ENCODE measurements around the gene ZMYND8. TPM values are rescaled to one million over a fixed set of nuclear protein-coding genes. Genes with fewer than 3 reads are reported as not detected.
"Not testable (repeated sequence)": the region's sequence is repeated elsewhere in the genome, so short reads cannot be mapped to it uniquely, and the experiment has no call there.

The ZMYND8 gene
- total and polyA plus RNA-seq, 7 donors: 7.8 to 46.0 (median 24.8) TPM

DNA sequence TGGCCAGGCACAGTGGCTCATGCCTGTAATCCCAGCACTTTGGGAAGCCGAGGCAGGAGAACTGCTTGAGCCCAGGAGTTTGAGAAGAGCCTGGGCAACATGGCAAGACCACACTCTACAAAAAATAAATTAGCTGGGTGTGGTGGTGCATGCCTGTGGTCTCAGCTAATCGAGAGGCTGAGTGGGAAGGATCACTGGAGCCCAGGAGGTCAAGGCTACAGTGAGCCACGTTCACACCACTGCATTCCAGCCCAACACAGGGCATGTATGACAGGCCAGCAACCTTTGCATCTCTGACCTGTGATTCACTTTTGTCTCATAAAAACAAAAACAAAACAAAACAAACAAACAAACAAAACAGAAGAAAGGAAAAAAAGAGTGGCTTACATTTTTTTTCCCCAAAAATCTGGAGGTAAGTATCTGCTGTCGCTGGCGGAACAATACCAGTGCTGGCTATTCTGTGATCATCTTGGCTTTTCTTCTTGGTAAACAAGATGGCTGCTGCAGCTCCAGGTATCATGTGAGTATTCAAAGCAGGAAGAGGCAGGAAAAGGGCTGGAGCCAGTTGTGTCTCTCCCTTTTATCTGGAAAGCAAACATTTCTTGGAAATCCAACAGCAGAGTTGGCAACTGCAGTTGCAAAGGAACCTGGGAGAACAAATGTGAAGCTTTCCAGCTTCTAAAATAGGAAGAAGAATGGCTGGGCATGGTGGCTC, 40.4 kb upstream of the ZMYND8 start:
- Histone ChIP-seq H3K27ac (no peak overlapping the region), H3K36me3 (no peaks in the 10 kb centered on the region), H3K27me3 (no peaks in the 10 kb centered on the region), H3K9me3 (no peaks in the 10 kb centered on the region), H3K4me1 (no peaks in the 10 kb centered on the region), H3K4me3 (no peak overlapping the region)
- TF ChIP-seq EP300 (IDR thresholded peaks at IDR 0.05) (no peak), POLR2AphosphoS5 (IDR thresholded peaks at IDR 0.05) (no peak), POLR2A (IDR thresholded peaks at IDR 0.05) (no peak)
- TF ChIP-seq, protein P1, sequence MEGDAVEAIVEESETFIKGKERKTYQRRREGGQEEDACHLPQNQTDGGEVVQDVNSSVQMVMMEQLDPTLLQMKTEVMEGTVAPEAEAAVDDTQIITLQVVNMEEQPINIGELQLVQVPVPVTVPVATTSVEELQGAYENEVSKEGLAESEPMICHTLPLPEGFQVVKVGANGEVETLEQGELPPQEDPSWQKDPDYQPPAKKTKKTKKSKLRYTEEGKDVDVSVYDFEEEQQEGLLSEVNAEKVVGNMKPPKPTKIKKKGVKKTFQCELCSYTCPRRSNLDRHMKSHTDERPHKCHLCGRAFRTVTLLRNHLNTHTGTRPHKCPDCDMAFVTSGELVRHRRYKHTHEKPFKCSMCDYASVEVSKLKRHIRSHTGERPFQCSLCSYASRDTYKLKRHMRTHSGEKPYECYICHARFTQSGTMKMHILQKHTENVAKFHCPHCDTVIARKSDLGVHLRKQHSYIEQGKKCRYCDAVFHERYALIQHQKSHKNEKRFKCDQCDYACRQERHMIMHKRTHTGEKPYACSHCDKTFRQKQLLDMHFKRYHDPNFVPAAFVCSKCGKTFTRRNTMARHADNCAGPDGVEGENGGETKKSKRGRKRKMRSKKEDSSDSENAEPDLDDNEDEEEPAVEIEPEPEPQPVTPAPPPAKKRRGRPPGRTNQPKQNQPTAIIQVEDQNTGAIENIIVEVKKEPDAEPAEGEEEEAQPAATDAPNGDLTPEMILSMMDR (IDR thresholded peaks at IDR 0.05): no peak
- intact Hi-C loops (cut with DNase I): no loop called here
- WGBS, 2 donors: 83 to 92% methylated on average over 5 of the region's 5 CpGs
- DNase-seq: no peak

DNA sequence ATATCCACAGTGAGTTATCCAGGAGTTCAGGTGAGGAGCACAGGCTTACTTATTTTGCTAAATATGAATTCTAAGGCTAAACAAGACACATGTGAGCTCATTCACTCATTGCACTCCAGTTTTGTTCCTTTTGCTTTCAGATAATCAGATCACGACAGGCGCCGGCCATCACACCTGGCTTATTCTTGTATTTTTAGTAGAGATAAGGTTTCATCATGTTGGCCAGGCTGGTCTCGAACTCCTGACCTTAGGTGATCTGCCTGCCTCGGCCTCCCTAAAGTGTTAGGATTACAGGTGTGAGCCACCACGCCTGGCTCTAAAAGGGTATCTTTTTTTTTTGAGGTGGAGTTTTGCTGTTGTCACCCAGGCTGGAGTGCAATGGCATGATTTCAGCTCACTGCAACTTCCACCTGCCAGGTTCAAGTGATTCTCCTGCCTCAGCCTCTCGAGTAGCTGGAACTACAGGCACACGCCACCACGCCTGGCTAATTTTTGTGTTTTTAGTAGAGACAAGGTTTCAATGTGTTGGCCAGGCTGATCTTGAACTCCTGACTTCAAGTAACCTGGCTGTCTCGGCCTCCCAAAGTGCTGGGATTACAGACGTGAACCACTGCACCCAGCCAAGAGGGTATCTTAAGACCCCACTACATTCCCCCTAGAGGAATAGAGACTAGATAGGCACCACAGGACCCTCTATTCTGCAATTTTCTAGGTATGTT, 37.5 kb upstream of the ZMYND8 start:
- H3K36me3 ChIP-seq; H3K27ac ChIP-seq; H3K4me1 ChIP-seq; DNase-seq; H3K9me3 ChIP-seq; intact Hi-C loops (cut with DNase I); H3K4me3 ChIP-seq; H3K27me3 ChIP-seq: not testable (repeated sequence)
- WGBS, 2 donors: 92% methylated on average over 11 of the region's 11 CpGs
- TF ChIP-seq POLR2A (IDR thresholded peaks at IDR 0.05): peak in 1 of 2 donors; percentile 2

DNA sequence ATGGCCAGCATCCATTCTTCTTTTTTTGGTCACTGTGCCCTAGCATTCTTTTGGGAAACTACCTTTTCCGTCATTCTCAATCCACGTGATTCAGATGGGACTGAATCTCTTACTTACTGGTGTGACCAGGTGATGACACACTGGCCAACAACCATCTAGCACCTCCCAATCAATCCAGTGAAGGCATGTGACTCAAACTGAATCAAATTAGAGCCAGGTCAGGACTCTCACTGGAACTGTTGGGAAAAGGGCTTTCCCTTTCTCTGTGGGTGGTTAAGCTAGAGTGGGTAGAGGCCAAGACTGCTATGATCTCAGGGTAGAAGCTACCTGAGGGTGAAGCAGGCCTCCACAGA, 36.2 kb upstream of the ZMYND8 start:
- TF ChIP-seq EP300 (IDR thresholded peaks at IDR 0.05): no peak
- no peak for TF ChIP-seq POLR2A (IDR thresholded peaks at IDR 0.05)
- TF ChIP-seq, protein P1 (IDR thresholded peaks at IDR 0.05): no peak
- no peak for TF ChIP-seq POLR2AphosphoS5 (IDR thresholded peaks at IDR 0.05)
- intact Hi-C loops (cut with DNase I): no loop called here
- Histone ChIP-seq H3K27ac (no peak overlapping the region), H3K36me3 (no peaks in the 10 kb centered on the region), H3K4me3 (no peak overlapping the region), H3K4me1 (no peaks in the 10 kb centered on the region), H3K9me3 (no peaks in the 10 kb centered on the region), H3K27me3 (no peaks in the 10 kb centered on the region)
- WGBS, 2 donors: 92 to 93% methylated on average over 2 of the region's 2 CpGs
- no peak for DNase-seq

DNA sequence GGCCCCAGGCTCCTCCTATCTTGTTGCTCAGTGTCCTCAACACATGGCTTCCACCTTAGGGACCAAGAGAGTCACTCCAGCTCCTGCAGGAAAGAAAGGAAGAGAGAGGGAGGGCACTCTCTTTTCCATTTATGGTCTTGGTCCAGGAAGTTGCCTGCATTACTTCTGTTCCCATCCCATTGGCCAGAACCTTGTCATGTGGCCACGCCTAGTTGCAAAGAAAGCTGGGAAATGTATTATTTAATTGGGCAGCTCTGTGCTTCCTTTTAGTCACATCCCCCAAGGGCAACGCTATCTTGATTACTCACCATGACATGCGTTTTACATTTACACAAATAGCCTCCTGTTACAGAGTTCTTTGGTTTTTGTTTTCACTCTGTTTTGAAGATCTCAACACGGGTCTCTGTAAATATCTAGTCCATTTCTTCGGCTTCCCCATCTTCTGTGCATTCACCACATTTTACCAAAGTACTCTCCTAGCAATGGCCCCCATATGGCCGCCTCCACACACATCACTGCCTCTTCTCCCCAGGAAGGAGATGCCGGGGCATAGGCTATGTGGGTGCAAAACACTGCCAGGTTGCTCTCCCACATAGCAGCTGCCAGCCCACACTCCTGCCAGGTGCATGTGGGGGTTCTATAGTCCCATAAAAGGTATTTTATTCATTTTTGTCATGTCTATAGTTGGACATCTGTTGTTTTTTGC, 35.7 kb upstream of the ZMYND8 start:
- Histone ChIP-seq H3K36me3 (no peaks in the 10 kb centered on the region), H3K27ac (no peak overlapping the region), H3K9me3 (no peaks in the 10 kb centered on the region), H3K27me3 (no peaks in the 10 kb centered on the region), H3K4me3 (no peak overlapping the region), H3K4me1 (no peaks in the 10 kb centered on the region)
- WGBS, 2 donors: 81 to 83% methylated on average over 7 of the region's 7 CpGs
- no peak for DNase-seq
- intact Hi-C loops (cut with DNase I): no loop called here
- no peak for TF ChIP-seq EP300 (IDR thresholded peaks at IDR 0.05)
- TF ChIP-seq POLR2A (IDR thresholded peaks at IDR 0.05): no peak
- no peak for TF ChIP-seq POLR2AphosphoS5 (IDR thresholded peaks at IDR 0.05)
- TF ChIP-seq, protein P1 (IDR thresholded peaks at IDR 0.05): no peak
